Heart left ventricle (tissue), 16 donors: ENCODE measurements around the gene USP46. TPM values are rescaled to one million over a fixed set of nuclear protein-coding genes. Genes with fewer than 3 reads are reported as not detected.

Source experiments
- ATAC-seq, 4 donors: fragments of 200-7000 bp; cut with Tn5 transposase; one replicate each; pipeline ENCODE4 v1.9.1; 2020 to 2022; ENCODE audit warnings: moderate library complexity in 4 of 4, mild to moderate bottlenecking in 3 of 4, moderate number of reproducible peaks in 1 of 4
- DNase-seq, 5 donors: peaks; one replicate each; pipeline ENCODE4 v3.0.0-alpha.2; 2020
- H3K27ac ChIP-seq, 12 donors: fragments of 200-600 bp; sonication (generic) in 4 of 12; one replicate each; pipeline versions ENCODE4 v1.5.0 to v1.8.0; 2016 to 2022; ENCODE audit warnings: mild to moderate bottlenecking in 2 of 12
- H3K27me3 ChIP-seq, 9 donors: fragments of 200-600 bp; sonication (generic) in 2 of 9; one replicate each; pipeline versions ENCODE4 v1.5.1 to v1.8.0; 2016 to 2022; ENCODE audit warnings: mild to moderate bottlenecking in 3 of 9
- H3K36me3 ChIP-seq, 9 donors: fragments of 200-600 bp; sonication (generic) in 2 of 9; one replicate each; pipeline versions ENCODE4 v1.5.0 to v1.8.0; 2018 to 2022; ENCODE audit warnings: mild to moderate bottlenecking in 2 of 9
- H3K4me1 ChIP-seq, 12 donors: fragments of 200-600 bp; sonication (generic) in 4 of 12; one replicate each; pipeline versions ENCODE4 v1.5.0 to v1.8.0; 2016 to 2022; ENCODE audit warnings: mild to moderate bottlenecking in 3 of 12
- H3K4me3 ChIP-seq, 12 donors: fragments of 200-600 bp; sonication (generic) in 4 of 12; one replicate each; pipeline versions ENCODE4 v1.5.0 to v1.8.0; 2017 to 2022; ENCODE audit warnings: mild to moderate bottlenecking in 9 of 12, moderate library complexity in 4 of 12
- H3K9me3 ChIP-seq, 12 donors: fragments of 200-600 bp; sonication (generic) in 4 of 12; one replicate each; pipeline versions ENCODE4 v1.5.0 to v1.8.0; 2016 to 2022; ENCODE audit warnings: mild to moderate bottlenecking in 1 of 12
- POLR2A ChIP-seq, 2 donors: fragments of 450-650 bp; IDR thresholded peaks; one replicate each; pipeline ENCODE4 v1.6.1; 2017; ENCODE audit warnings: antibody characterized with exemption in 2 of 2, mild to moderate bottlenecking in 2 of 2, moderate library complexity in 2 of 2
- WGBS, 4 donors: extraction: QIAGEN DNeasy Blood & Tissue Kit in 2 of 4; methylation state at CpG; one replicate each; pipeline versions ENCODE4 v1.1.5 to v1.1.7; 2013 to 2018; 5-methylcytosine and 5-hydroxymethylcytosine counted together
- intact Hi-C, 10 donors: fragments of 100-400 bp; cut with DNase I; formaldehyde crosslinking; loops; one replicate each; pipeline versions ENCODE4 v1.11.1 to v1.14.2; 2022
- polyA plus RNA-seq, 2 donors: library from polyadenylated mRNA; stranded (reverse); fragments of 200-250 nt; gene quantifications; one replicate each; pipeline ENCODE4 v1.2.3, GENCODE V29; 2013
- total RNA-seq, 9 donors: library from RNA; depleted of rRNA in 2 of 9; stranded (reverse); fragments of >200 nt in 2 of 9; fragmentation: NEBNext Ultra II Directional in 3 of 9; extraction: Animal tissue kit (Norgen Biotek cat#: 25700) in 3 of 9; gene quantifications; one replicate each; pipeline versions ENCODE4 v1.1.0 to v1.2.4, GENCODE V29; 2016 to 2023
- TF ChIP-seq, protein P1 (sequence below), 12 donors: fragments of 200-600 bp; sonication (generic) in 4 of 12; IDR thresholded peaks; one replicate each; pipeline versions ENCODE4 v1.5.0 to v1.8.0; 2018 to 2022; ENCODE audit warnings: antibody characterized with exemption in 12 of 12, mild to moderate bottlenecking in 5 of 12
- donor health status: ischemic (EF 13 %, LVEDD 7.1; RV severe dilation, severe dysfunction).
- donor health status: healthy with polysubstance abuse.
- donor health status: DM: no; HTN: yes; CAD: no.
- donor health status: DM: no; HTN: no; CAD: no.
- donor health status: ischemic (EF 25% LVEDD 6.9; RV normal size, moderate dysfunction).
- donor health status: ischemic (EF 25% LVEDD 5.7; RV mildly dilated, moderate dysfunction).
- donor health status: healthy.
- donor health status: DM: yes; HTN: yes; CAD: no.
- donor health status: ischemic (EF 35%, LVEDD 5.7; RV mildly dilated, moderate dysfunction).
- donor health status: nonischemic (EF 11% LVEDD 7.7; RV severe dilation, severe dysfunction).
- donor health status: DM: yes; HTN: yes; CAD: no.
- donor health status: PGD.
- donor health status: ischemic (EF 29% LVEDD 5.4; RV normal size, mild dysfunction).
- donor health status: nonischemic (EF 23%, LVEDD 6.1; RV moderate dilation, normal function).

The USP46 gene
- total and polyA plus RNA-seq, 11 donors: 6.1 to 111 (median 62.9) TPM

DNA sequence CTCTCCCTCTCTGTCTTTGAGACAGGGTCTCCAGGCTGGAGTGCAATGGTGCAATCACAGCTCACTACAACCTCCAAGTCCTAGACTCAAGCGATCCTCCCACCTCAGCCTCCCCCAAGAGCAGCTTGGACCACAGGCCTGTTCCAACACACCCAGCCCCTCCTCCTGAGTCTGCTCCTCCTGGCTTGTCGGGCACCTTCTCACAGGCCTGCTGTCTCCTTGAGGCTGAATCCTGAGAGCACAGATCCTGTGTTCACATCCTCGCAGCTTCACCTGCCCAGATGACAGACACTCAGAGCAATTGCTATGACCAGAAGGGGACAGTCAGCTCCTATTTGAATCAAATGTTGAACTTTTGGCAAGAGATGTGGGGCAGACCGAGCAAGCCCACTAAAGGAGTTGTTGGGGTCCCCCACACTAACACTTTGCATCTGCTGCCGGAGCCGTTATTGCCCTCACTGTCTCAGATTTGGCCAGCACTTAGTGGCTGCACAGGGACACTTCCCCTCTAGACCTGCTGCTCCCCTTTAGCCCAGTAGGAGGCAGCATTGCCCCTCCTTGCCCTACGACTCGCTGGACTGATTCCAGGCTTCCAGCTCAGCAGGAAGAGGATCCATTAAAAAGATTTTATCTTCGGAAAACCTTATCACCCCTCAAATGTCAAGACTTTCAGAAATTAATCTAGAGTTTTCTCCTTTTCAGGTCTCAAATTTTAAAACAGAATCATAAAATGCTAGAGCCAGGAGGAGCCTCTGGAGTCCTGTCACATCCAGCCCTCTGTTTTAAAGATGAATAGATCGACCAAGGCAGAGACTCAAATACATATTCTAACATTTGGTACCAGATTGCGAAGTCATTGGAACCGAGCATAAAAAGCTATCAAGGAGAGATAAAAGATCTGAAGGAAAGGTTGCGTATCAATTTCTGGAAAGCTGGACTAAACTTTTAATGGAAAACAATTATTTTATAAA is 113.7 kb downstream of the USP46 start:
- H3K4me3 ChIP-seq: peak overlapping the region in 4 of 12 donors; percentile 5 to 43 (median 30)
- ATAC-seq: peak; percentile 65 to 88 (median 80)

More for the DNA sequence above, 113.7 kb downstream of the USP46 start:
- Histone ChIP-seq H3K9me3 (no peaks in the 10 kb centered on the region), H3K27me3 (no peaks in the 10 kb centered on the region), H3K36me3 (no peaks in the 10 kb centered on the region), H3K27ac (peak overlapping the region in 8 of 12 donors; percentile 0 to 95 (median 70)), H3K4me1 (peaks cover 0 to 26% (median 15%) of the 10 kb centered on the region in 12 donors)
- 35 to 36% (median 36%) methylated on average over 13 of the region's 13 CpGs for WGBS, 4 donors
- DNase-seq: peak; percentile 68 to 85 (median 77)
- TF ChIP-seq, protein P1, sequence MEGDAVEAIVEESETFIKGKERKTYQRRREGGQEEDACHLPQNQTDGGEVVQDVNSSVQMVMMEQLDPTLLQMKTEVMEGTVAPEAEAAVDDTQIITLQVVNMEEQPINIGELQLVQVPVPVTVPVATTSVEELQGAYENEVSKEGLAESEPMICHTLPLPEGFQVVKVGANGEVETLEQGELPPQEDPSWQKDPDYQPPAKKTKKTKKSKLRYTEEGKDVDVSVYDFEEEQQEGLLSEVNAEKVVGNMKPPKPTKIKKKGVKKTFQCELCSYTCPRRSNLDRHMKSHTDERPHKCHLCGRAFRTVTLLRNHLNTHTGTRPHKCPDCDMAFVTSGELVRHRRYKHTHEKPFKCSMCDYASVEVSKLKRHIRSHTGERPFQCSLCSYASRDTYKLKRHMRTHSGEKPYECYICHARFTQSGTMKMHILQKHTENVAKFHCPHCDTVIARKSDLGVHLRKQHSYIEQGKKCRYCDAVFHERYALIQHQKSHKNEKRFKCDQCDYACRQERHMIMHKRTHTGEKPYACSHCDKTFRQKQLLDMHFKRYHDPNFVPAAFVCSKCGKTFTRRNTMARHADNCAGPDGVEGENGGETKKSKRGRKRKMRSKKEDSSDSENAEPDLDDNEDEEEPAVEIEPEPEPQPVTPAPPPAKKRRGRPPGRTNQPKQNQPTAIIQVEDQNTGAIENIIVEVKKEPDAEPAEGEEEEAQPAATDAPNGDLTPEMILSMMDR (IDR thresholded peaks at IDR 0.05): peak; percentile 89 to 96 (median 95)
- no peak for TF ChIP-seq POLR2A (IDR thresholded peaks at IDR 0.05)
- intact Hi-C loops: loop anchor here (2.0 to 10.0 kb wide), 14 partner anchors 42 to 1687 kb away; partner anchors contain the start of genes USP46 (in 4 of the 10) and RASL11B (in 2 of the 10)

Other genes with a start within 250 kb of the USP46 start
- gene ERVMER34-1, start 92.1 kb upstream of the USP46 start, total RNA-seq: 1 to 10 TPM; 2.2 to 6.8 (median 5.3) TPM
- 1 to 10 TPM; 3.1 to 3.3 TPM for gene ERVMER34-1, start 92.1 kb upstream of the USP46 start, polyA plus RNA-seq
- gene RASL11B, start 203.0 kb upstream of the USP46 start, total RNA-seq: 10 to 100 TPM in 2 of 9 donors, 1 to 10 TPM in 7; 2.7 to 16.1 (median 5.5) TPM
- gene RASL11B, start 203.0 kb upstream of the USP46 start, polyA plus RNA-seq: 1 to 10 TPM; 4.4 to 8.0 TPM